ENCODE data around the gene CADM2.

DNA sequence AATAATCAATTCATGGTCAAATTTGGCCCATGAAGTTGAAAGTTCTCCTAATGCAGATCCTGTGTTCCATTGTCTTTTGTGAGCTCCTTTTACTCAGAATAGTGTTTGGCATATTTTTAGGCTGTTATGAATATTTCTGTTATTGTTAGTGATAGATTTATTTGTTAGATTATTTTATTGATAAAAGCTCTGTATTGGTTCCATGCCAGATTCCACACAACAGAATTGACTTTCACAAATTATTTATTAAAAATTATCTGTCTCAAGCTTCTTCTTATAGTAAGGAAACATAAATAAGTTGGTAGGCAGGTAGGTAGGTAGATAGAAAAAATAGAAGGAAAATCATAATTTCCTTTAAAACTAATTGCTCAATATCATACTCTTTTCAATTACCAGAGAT, 557.4 kb downstream of the CADM2 start:
- no peak for TF ChIP-seq ZFX (IDR thresholded peaks at IDR 0.05)
- TF ChIP-seq, protein P1, sequence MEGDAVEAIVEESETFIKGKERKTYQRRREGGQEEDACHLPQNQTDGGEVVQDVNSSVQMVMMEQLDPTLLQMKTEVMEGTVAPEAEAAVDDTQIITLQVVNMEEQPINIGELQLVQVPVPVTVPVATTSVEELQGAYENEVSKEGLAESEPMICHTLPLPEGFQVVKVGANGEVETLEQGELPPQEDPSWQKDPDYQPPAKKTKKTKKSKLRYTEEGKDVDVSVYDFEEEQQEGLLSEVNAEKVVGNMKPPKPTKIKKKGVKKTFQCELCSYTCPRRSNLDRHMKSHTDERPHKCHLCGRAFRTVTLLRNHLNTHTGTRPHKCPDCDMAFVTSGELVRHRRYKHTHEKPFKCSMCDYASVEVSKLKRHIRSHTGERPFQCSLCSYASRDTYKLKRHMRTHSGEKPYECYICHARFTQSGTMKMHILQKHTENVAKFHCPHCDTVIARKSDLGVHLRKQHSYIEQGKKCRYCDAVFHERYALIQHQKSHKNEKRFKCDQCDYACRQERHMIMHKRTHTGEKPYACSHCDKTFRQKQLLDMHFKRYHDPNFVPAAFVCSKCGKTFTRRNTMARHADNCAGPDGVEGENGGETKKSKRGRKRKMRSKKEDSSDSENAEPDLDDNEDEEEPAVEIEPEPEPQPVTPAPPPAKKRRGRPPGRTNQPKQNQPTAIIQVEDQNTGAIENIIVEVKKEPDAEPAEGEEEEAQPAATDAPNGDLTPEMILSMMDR (IDR thresholded peaks at IDR 0.05 in 2 of 3, conservative IDR thresholded peaks at IDR 0.05 in 1 of 3; ENCODE audit: borderline replicate concordance in 1 of 3, insufficient read depth in 1 of 3, low read depth in 2 of 3, low read length in 2 of 3), result no peak
- TF ChIP-seq, protein P2, sequence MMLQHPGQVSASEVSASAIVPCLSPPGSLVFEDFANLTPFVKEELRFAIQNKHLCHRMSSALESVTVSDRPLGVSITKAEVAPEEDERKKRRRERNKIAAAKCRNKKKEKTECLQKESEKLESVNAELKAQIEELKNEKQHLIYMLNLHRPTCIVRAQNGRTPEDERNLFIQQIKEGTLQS (IDR thresholded peaks at IDR 0.05), result no peak
- TF ChIP-seq, protein P3, sequence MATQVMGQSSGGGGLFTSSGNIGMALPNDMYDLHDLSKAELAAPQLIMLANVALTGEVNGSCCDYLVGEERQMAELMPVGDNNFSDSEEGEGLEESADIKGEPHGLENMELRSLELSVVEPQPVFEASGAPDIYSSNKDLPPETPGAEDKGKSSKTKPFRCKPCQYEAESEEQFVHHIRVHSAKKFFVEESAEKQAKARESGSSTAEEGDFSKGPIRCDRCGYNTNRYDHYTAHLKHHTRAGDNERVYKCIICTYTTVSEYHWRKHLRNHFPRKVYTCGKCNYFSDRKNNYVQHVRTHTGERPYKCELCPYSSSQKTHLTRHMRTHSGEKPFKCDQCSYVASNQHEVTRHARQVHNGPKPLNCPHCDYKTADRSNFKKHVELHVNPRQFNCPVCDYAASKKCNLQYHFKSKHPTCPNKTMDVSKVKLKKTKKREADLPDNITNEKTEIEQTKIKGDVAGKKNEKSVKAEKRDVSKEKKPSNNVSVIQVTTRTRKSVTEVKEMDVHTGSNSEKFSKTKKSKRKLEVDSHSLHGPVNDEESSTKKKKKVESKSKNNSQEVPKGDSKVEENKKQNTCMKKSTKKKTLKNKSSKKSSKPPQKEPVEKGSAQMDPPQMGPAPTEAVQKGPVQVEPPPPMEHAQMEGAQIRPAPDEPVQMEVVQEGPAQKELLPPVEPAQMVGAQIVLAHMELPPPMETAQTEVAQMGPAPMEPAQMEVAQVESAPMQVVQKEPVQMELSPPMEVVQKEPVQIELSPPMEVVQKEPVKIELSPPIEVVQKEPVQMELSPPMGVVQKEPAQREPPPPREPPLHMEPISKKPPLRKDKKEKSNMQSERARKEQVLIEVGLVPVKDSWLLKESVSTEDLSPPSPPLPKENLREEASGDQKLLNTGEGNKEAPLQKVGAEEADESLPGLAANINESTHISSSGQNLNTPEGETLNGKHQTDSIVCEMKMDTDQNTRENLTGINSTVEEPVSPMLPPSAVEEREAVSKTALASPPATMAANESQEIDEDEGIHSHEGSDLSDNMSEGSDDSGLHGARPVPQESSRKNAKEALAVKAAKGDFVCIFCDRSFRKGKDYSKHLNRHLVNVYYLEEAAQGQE (IDR thresholded peaks at IDR 0.05; ENCODE audit: low read depth), result no peak
- TF ChIP-seq ELF1 (IDR thresholded peaks at IDR 0.05; ENCODE audit: borderline replicate concordance, low read depth), result no peak
- no peak for TF ChIP-seq POLR2AphosphoS5 (IDR thresholded peaks at IDR 0.05; ENCODE audit: low read depth, low read length)
- no peak for TF ChIP-seq EZH2 (IDR thresholded peaks at IDR 0.05)
